ENCODE measurements around the gene SPEN.

- TF ChIP-seq, protein P1, sequence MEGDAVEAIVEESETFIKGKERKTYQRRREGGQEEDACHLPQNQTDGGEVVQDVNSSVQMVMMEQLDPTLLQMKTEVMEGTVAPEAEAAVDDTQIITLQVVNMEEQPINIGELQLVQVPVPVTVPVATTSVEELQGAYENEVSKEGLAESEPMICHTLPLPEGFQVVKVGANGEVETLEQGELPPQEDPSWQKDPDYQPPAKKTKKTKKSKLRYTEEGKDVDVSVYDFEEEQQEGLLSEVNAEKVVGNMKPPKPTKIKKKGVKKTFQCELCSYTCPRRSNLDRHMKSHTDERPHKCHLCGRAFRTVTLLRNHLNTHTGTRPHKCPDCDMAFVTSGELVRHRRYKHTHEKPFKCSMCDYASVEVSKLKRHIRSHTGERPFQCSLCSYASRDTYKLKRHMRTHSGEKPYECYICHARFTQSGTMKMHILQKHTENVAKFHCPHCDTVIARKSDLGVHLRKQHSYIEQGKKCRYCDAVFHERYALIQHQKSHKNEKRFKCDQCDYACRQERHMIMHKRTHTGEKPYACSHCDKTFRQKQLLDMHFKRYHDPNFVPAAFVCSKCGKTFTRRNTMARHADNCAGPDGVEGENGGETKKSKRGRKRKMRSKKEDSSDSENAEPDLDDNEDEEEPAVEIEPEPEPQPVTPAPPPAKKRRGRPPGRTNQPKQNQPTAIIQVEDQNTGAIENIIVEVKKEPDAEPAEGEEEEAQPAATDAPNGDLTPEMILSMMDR (IDR thresholded peaks at IDR 0.05) = no peak
- TF ChIP-seq POLR2A (IDR thresholded peaks at IDR 0.05) = no peak
These were observed 71.6 kb downstream of the SPEN start for GRCh38 chr1:15918962-15919715.
